ENCODE measurements around the gene EMILIN1. TPM values are rescaled to one million over a fixed set of nuclear protein-coding genes. Genes with fewer than 3 reads are reported as not detected.

Gene EMILIN1
- total and polyA plus RNA-seq, 10 of the 15 experiments (the other 5 are each of a cell fraction or from before 2014, with no cell fraction given), result 0.01 to 2.3 (median 1.2) TPM; not detected in 2

DNA sequence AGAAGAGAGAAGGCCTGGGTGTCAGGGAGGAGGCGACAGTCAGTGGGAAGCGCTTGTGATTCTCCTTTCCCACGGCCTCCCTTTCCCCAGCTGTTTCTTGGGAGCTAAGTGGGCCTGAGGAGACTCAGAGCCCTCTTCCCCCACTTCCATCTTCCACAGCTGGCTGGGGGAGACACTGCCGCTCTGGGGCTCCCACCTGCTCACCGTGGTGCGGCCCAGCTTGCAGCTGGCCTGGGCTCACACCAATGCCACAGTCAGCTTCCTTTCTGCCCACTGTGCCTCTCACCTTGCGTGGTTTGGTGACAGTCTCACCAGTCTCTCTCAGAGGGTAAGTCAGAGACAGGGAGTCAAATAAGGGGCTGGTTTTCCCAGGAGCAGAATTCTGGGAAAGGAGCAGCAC, 38.5 kb upstream of the EMILIN1 start:
- H3K27me3 ChIP-seq (replicated peaks in 1 of 2; ENCODE audit: control insufficient read depth in 2 of 2, insufficient read depth in 2 of 2, low read length in 1 of 2), result no peaks in the 10 kb centered on the region
- in situ Hi-C loops (cut with MboI) (no loop called here), intact Hi-C loops (cut with micrococcal nuclease; ENCODE audit: unreplicated experiment) (no loop called here)
- POLR2A ChIA-PET, result interaction anchor here (0.9 to 3.9 kb wide), 3 partner anchors 10 to 41 kb away, joined by 3 to 34 read pairs (median 3); partner anchors contain the start of gene AGBL5
- ATAC-seq, result no peak
- H3K4me3 ChIP-seq, result no peak overlapping the region
- H3K36me3 ChIP-seq (ENCODE audit: control insufficient read depth in 2 of 2, insufficient read depth in 2 of 2, low read length in 1 of 2), result peaks cover 39 to 49% of the 10 kb centered on the region in 2 experiments
- no peaks in the 10 kb centered on the region for H4K20me1 ChIP-seq (ENCODE audit: control insufficient read depth, insufficient read depth)
- TF ChIP-seq BRCA1 (IDR thresholded peaks at IDR 0.05; ENCODE audit: low read depth, low read length) (no peak), MXI1 (IDR thresholded peaks at IDR 0.05; ENCODE audit: low read depth, low read length) (no peak), FOXK2 (IDR thresholded peaks at IDR 0.05) (no peak), ZSCAN29 (IDR thresholded peaks at IDR 0.05) (no peak), HCFC1 (IDR thresholded peaks at IDR 0.05; ENCODE audit: low read length) (no peak), NRF1 (conservative IDR thresholded peaks at IDR 0.05; ENCODE audit: low read depth, low read length) (no peak)
- TF ChIP-seq, protein P1, sequence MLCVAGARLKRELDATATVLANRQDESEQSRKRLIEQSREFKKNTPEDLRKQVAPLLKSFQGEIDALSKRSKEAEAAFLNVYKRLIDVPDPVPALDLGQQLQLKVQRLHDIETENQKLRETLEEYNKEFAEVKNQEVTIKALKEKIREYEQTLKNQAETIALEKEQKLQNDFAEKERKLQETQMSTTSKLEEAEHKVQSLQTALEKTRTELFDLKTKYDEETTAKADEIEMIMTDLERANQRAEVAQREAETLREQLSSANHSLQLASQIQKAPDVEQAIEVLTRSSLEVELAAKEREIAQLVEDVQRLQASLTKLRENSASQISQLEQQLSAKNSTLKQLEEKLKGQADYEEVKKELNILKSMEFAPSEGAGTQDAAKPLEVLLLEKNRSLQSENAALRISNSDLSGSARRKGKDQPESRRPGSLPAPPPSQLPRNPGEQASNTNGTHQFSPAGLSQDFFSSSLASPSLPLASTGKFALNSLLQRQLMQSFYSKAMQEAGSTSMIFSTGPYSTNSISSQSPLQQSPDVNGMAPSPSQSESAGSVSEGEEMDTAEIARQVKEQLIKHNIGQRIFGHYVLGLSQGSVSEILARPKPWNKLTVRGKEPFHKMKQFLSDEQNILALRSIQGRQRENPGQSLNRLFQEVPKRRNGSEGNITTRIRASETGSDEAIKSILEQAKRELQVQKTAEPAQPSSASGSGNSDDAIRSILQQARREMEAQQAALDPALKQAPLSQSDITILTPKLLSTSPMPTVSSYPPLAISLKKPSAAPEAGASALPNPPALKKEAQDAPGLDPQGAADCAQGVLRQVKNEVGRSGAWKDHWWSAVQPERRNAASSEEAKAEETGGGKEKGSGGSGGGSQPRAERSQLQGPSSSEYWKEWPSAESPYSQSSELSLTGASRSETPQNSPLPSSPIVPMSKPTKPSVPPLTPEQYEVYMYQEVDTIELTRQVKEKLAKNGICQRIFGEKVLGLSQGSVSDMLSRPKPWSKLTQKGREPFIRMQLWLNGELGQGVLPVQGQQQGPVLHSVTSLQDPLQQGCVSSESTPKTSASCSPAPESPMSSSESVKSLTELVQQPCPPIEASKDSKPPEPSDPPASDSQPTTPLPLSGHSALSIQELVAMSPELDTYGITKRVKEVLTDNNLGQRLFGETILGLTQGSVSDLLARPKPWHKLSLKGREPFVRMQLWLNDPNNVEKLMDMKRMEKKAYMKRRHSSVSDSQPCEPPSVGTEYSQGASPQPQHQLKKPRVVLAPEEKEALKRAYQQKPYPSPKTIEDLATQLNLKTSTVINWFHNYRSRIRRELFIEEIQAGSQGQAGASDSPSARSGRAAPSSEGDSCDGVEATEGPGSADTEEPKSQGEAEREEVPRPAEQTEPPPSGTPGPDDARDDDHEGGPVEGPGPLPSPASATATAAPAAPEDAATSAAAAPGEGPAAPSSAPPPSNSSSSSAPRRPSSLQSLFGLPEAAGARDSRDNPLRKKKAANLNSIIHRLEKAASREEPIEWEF (IDR thresholded peaks at IDR 0.05; ENCODE audit: insufficient replicate concordance, low read depth, low read length), result no peak
- TF ChIP-seq, protein P2, sequence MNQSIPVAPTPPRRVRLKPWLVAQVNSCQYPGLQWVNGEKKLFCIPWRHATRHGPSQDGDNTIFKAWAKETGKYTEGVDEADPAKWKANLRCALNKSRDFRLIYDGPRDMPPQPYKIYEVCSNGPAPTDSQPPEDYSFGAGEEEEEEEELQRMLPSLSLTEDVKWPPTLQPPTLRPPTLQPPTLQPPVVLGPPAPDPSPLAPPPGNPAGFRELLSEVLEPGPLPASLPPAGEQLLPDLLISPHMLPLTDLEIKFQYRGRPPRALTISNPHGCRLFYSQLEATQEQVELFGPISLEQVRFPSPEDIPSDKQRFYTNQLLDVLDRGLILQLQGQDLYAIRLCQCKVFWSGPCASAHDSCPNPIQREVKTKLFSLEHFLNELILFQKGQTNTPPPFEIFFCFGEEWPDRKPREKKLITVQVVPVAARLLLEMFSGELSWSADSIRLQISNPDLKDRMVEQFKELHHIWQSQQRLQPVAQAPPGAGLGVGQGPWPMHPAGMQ (IDR thresholded peaks at IDR 0.05; ENCODE audit: borderline replicate concordance), result no peak
- TF ChIP-seq, protein P3, sequence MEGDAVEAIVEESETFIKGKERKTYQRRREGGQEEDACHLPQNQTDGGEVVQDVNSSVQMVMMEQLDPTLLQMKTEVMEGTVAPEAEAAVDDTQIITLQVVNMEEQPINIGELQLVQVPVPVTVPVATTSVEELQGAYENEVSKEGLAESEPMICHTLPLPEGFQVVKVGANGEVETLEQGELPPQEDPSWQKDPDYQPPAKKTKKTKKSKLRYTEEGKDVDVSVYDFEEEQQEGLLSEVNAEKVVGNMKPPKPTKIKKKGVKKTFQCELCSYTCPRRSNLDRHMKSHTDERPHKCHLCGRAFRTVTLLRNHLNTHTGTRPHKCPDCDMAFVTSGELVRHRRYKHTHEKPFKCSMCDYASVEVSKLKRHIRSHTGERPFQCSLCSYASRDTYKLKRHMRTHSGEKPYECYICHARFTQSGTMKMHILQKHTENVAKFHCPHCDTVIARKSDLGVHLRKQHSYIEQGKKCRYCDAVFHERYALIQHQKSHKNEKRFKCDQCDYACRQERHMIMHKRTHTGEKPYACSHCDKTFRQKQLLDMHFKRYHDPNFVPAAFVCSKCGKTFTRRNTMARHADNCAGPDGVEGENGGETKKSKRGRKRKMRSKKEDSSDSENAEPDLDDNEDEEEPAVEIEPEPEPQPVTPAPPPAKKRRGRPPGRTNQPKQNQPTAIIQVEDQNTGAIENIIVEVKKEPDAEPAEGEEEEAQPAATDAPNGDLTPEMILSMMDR (IDR thresholded peaks at IDR 0.05 in 2 of 3, conservative IDR thresholded peaks at IDR 0.05 in 1 of 3; ENCODE audit: control insufficient read depth in 2 of 3, extremely low read depth in 1 of 3, insufficient read depth in 1 of 3, low read depth in 3 of 3, low read length in 3 of 3), result no peak
- H3K9me3 ChIP-seq (replicated peaks; ENCODE audit: control insufficient read depth, insufficient read depth, low read length), result no peaks in the 10 kb centered on the region
- no peak for FAIRE-seq
- no peak overlapping the region for H3K4me2 ChIP-seq (ENCODE audit: control insufficient read depth, insufficient read depth)
- SMC1A ChIA-PET (ENCODE audit: uncharacterized antibody, unreplicated experiment), result interaction anchor here (1.2 kb wide), 1 partner anchor 34 kb away, joined by 3 read pairs; no protein-coding TSS in a partner anchor
- peaks cover 38% of the 10 kb centered on the region for H3K4me1 ChIP-seq (ENCODE audit: control insufficient read depth, insufficient read depth, low read length)
- no peak overlapping the region for H2AFZ ChIP-seq (ENCODE audit: control insufficient read depth, low read depth, low read length)
- peaks cover 10% of the 10 kb centered on the region for H3K79me2 ChIP-seq (ENCODE audit: control insufficient read depth, insufficient read depth, low read length)
- H3K27ac ChIP-seq (ENCODE audit: control insufficient read depth, insufficient read depth), result no peak overlapping the region
- no peak for DNase-seq (ENCODE audit: low read depth, low spot score)
- CTCF ChIA-PET, result interaction anchor here (0.9 to 5.2 kb wide), 6 partner anchors 10 to 78 kb away, joined by 4 to 26 read pairs (median 6); partner anchors contain the start of genes AGBL5 and MAPRE3
- WGBS (ENCODE audit: insufficient coverage, insufficient replicate concordance, low lambda C conversion rate, missing lambda C conversion rate), result 88% methylated on average over 7 of the region's 7 CpGs
- RAD21 ChIA-PET (ENCODE audit: unreplicated experiment), result interaction anchor here (0.9 to 4.1 kb wide), 3 partner anchors 11 to 44 kb away, joined by 4 to 31 read pairs (median 4); partner anchors contain the start of gene AGBL5
- H3K9ac ChIP-seq (ENCODE audit: control insufficient read depth, insufficient read depth, low read length), result no peak overlapping the region
- no TSS peak for BruUV-seq (replicated peaks)

Data from GM12878 (cell line).